T1000 (cell line): Measurements from ENCODE around the gene CD300LG.
"Not testable (repeated sequence)": the region's sequence is repeated elsewhere in the genome, so short reads cannot be mapped to it uniquely, and the experiment has no call there.

Source experiments
- DNase-seq: peaks from one replicate; lab custom pipeline; 2025; ENCODE audit warnings: mixed read lengths; lab: John Stamatoyannopoulos, UW

CD300LG gene, protein sequence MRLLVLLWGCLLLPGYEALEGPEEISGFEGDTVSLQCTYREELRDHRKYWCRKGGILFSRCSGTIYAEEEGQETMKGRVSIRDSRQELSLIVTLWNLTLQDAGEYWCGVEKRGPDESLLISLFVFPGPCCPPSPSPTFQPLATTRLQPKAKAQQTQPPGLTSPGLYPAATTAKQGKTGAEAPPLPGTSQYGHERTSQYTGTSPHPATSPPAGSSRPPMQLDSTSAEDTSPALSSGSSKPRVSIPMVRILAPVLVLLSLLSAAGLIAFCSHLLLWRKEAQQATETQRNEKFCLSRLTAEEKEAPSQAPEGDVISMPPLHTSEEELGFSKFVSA

DNA sequence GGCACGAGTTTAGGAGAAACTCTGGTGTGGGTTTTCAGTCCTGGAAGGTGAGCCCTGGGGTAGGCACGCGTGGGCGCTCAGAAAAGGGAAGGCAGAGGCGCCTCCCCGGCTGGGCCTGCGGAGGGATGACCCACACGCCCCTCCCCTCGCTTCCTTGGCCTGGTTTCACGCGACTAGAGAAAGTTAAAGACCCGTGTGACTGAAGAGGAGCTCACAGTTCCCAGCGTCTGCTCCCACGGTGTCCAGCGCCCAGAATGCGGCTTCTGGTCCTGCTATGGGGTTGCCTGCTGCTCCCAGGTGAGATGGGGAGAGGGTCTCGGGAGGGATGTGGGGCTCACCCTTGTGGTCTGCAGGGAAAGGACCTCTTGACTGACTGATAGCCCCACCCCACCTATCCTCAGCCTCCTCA is at the start of gene CD300LG:
CD300LG (plus strand) TSS at position 214 of the 409 bp plus-strand sequence; CDS start at position 255, 41 bp downstream.
- no peak for DNase-seq

DNA sequence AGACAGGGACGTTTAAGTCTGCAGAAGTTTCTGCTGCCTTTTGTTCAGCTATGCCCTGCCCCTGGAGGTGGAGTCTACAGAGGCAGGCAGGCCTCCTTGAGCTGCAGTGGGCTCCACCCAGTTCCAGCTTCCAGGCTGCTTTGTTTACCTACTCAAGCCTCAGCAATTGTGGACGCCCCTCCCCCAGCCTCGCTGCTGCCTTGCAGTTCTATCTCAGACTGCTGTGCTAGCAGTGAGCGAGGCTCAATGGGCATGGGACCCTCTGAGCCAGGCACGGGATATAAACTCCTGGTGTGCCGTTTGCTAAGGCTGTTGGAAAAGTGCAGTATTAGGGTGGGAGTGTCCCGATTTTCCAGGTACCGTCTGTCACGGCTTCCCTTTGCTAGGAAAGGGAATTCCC is 49.0 kb upstream of the CD300LG start:
- DNase-seq = not testable (repeated sequence)

DNA sequence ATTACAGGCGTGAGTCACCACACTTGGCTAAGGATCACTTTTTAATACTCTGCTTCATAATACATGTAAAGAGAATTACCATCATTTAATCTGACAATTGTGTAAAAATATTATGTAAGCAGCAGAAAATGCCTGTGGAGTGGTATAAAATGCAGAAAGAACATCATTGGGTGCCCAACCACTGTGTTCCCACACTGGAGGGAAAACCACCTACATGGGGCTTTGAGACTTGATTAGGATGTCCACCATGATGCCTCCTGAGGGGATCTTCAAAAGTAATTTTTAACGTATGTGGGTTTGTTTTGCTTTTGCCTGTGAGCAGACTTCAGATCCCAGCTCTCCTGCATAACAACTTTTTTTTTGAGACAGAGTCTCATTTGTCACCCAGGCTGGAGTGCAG is 47.9 kb upstream of the CD300LG start:
- DNase-seq = no peak

DNA sequence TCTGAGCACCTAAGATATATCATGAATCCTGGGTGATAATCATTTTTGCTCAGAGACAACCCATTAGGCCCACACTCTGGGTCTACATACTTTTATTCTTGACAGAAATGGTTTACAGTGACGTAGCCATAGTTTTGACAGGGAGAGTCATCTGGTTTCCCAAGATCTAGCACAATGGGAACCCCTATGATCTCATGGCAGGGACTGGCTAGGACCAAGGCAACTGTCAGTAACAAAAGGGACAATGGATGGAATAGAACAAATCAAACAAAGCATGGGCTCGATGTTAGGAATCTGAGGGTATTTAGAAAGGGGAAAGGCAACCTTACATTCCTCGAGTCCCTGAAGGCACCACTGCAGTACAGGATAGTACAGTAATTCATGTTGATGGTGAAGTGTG is 46.2 kb upstream of the CD300LG start:
- DNase-seq = no peak

DNA sequence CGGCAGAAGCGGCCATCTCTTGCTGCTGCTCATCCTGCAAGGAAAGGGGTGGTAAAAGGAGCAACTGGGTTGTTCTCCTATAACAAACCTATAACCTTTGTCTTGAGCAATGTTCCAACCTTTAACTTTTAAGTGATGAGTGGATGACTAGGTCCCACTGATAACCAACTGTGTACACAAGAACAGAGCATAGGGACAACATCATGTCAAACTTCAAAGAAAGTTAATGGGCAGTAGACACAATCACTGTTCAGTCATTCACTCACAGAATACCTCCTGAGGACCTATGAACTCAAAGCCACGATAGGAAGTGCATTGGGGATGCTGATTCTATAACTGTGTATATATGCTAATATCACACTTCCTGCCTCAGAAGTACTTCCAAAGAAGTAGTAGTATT is 45.1 kb upstream of the CD300LG start:
- DNase-seq = no peak

DNA sequence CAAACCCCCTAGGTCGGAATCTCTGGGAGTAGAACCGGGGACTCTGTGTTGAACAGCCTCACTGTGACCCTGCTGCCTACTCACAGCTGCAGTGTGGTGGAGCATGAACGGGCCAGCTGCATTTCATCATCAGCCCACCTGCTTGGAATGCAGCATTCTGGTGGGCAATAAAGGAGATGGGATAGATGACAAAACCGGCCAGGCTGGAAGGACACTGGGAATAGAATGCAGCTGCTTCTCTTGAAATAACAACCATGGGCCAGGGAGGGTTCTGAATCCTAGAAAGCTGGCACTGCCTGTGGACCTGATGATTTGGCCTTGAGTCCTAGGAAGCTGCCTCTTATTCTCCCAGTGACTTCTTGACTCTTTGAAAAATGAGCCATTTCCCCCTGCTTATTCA is 43.2 kb upstream of the CD300LG start:
- no peak for DNase-seq

DNA sequence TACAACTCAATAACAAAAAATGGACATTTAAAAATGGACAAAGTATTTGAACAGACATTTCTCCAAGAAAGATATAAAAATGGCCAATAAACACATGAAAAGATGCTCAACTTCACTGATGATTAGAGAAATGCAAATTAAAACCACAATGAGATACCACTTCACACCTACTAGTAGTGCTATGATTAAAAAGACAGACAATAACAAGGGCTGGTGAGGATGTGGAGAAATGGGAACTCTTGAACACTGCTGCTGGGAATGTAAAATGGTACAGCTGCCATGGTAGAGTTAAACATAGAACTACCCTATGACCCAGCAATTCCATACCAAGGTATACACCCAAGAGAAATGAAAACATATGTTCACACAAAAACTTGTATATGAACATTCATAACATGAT is 41.9 kb upstream of the CD300LG start:
- no peak for DNase-seq

DNA sequence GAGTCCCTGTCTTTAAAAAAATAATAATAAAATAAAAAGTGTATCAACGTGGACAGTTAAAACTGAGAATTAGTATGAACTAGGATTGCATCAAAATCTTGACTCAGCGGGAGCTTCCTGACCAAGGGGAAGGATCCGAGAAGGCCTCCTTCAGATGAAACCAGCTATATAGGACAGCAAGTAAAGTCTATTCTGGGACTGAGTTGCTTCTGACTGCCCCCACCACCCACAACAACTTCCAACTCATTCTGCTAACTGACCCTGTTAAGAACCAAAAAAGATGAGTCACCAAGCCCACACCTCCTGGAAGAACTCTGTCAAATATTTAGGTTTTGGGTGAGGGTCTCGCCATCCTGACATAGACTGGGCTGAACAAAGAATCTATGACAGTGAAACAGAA is 38.9 kb upstream of the CD300LG start:
- DNase-seq = no peak

DNA sequence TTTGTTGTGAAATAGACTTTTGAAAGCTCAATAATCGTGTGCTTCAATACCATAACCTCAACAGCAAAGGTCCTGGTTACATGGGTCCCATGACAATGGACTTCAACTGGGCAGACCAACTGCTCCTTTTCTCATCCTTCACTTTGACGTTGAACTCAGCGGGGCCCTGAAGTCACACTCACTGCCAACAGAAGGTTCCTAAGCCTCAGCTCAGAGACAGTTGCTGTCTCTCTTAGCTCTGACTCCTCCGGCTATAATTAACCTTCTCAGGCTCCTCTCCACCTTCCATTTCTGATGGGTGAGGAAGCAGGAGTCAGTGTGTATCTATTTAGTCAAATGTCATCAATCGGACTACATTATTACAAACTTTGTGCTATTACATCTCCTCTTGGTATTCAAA is 37.9 kb upstream of the CD300LG start:
- no peak for DNase-seq

DNA sequence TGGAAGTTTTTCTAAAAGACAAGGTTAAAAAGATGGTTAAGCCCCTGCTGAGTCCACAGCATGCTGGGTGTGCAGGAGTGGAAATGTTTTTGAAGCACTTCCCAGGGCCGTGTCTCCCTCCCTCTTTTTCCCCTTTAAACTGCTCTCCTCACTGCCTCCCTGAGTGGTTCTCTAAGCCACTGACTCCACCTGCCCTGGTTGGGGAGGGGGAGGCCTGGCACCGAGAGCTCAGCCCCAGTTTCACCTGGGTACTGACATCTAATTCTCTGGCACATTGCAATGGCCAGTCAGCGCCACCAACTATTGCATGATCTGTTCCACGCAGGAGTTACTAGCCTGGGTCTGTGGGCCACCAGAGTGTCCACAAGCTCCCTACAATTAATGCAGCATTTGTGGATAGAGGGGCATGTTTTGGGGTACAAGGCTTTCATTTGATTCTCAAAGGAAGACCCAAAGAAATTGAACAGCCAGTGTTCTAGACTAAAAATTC is 36.7 kb upstream of the CD300LG start:
- DNase-seq = no peak

DNA sequence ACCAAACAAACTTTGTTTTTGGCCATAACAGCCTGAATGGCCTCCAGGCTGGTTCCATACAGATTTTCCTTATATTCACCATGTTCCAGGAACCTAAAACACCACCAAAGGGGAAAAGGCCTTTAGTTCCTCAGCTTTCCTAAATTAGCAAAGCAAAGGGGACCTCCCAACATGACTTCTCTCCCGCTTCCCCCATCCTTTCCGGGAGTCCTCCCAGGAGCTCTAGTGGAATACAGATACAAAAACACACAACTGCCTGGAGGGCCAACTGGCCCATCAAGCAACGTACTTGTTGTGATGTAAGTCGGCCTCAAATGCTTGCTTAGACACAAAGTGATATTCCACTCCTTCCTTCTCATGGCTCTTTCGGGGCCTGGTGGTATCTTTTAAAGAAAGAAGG is 36.2 kb upstream of the CD300LG start:
- DNase-seq = no peak

DNA sequence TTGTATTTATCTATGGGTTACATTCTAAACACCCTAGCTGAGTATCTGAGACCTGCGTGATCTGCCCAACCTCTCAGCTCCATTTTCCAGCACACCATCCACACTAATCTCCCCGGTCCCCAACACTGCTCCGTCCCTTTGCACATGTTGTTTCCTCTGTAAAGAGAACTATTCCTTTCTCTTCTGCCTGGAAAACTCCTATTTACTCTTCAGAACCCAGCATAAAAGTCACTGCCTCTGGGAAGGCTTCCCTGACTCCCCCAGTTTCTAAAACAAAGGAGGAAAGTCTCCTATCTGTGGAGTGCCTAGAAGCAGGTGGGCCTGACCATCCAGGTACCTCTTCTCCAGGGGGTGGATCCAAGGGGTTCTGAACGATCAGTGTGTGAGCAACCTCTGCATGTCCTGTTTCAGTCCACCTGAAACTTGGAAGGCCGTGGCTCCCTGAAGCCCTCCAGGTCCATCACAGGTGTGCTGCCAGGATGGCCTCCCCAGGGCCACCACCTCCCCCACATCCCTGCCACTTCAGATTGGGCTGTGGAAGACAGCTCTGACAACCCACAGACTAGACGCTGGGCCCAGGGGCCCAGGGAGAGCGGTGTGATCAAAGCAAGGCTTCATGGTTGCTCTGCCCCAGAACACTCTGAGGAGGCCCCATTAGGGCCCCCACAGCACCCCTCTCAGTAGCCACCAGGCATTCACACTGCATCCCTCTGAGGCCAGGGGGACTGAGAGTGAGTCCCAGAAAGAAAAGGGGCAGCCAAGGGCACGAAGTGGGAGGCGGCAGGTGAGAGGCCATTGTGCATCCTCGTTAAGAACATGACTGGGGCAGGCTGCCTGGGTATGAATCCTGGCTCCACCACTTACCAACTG is 34.3 kb upstream of the CD300LG start:
- no peak for DNase-seq

DNA sequence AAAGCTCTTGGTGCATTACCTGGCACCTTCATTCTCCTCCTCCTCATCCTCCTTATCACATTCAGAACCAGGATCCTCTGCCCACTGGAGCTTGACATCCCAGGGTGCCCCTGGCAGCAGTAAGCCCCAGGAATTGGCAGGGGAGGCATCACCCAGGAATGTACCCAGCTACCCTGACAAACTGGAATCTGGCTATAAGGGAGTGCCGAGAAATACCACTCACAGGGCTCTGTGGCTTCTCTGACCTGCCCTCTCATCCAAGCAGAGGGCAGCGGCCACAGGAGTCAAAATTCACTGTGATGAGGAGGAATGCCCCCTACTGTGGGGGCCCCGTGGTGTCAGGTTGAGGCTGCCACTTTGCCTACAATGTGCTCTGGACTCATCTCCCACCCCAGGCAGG is 33.6 kb upstream of the CD300LG start:
- DNase-seq = no peak

DNA sequence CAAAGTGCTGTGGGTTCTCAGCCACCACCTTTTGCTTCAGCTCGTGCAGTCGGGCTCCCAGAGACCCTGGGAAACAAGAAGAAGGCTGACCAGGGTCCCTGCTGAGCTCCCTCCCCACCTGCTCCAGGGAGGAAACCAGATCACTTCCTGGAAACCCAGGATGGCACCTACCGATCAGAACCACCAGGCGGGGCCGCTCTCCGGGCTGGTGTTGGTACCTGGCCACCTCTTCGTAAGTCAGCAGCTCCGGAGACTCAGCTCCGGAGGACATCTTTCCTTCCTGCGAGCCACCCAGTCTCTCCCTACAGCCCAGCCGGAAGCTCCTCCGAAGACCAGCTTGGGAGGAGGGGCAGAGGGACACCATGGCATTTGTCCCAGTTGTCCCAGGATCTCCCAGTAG is 33.0 kb upstream of the CD300LG start:
- no peak for DNase-seq

DNA sequence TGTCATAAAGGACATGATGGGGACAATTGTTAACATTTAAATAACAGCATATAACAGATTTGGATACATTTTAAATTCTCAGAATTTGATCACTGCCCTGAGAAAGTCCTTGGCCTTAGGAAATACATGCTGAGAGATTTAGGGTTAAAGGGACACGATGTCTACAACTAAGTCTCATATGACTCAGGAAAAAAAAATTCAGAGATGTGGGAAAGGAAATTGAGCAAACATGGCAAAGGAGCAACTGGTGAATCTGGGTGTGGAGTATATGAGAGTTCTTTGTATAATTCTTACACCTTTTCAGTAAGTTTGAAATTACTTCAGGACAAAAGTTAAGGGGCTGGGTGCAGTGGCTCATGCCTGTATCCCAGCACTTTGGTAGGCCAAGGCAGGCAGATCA is 32.3 kb upstream of the CD300LG start:
- no peak for DNase-seq

DNA sequence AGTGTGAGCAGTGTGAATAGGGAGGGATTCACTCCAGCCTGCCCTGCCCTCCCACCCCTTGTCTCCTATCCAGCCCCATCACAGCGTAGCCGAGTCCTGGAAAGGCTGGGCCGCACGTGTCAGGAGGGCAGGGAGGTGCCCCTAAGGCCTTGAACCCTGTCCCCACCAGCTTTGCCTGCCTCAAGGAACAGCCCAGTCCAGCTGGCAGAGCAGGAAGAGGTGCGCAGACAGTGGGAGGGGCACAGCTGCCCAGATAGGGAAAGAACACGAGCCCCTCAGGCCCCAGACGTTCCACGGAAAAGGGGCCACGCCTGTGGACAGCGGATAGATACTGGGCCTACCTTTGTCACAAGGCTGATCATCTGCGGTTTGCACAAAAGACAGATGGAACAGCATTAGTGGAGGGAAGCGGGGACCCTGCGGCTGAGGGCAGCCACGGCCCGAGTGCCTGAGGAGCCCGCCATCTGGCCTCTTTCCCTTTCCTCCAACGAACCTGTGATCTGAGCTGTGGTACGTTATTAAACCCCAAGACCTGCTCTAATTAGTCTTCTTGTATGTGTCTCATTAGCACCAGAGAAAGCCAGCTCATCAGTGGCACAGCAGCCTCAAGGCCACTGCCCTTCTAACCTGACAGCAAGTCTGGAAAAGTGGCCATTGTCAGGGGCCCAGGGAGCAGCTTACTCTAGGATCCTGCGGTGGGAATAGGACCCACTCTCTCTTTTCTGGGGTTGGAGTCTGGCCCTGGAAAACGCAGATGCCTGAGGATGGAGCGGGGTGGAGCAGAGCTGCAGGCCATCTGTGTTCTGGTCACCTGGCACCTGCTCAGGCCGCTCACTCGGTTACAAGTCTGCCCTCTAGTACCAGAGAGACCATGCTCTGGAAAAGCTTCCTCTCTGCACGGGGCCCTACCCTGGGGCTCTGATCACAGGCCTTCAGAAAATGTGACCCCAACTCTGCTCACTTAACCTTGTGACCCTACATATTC is 30.3 kb upstream of the CD300LG start:
- DNase-seq = no peak

DNA sequence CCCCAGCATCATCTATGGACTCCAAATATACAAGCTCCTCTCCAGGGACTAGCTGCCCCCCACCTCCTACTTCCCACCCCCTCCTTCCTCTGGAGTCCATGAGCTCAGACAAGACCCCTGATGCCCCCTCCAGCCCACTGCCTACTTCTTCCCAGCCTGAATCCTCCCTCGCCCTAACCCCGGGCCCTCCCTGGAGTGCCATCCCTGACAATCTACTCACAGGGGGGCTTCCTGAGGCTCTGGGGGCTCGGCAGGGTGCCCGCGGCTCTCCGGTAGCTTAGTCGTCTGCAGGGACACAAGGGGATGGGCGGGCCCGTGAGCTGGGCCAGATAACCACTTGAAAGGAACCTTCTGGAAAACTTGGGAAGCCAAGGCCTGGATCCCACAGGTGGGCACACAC is 29.1 kb upstream of the CD300LG start:
- no peak for DNase-seq

DNA sequence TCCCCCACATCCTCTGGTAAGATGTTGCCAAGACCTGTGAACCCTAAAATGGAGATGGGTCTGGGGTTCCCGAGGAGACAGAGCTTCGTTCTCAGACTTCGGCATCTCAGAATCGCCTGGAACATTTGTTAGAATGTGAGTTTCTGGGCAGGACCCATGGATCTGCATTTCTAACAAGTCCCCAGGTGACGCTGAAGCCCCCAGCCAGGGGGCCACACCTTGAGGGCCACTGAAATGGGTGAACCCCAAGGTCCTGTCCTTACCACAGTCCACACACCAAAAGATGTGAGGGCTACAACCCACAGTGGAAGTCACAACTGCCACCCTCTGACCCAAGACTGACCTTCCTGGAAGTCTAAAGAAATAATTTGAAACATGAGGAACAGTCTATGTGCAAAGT is 28.0 kb upstream of the CD300LG start:
- DNase-seq = no peak

DNA sequence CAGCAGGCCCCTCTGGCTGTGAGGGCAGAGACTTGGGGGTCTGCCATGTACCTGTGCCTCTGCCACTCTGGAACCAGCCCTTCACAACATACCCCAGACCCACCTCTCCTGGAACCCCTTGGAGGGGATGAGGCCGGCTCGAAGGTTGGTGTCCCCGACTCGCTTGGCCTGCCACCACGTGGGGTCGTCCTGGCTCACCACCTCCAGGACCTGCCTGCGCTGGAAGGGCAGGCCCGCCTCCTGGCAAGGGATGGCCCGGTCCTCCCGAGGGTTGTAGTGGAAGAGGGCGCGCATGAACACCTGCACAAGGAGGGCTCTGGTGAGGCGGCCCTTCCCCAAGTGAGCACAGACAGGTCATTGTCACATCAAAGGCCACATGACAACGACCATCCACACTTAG is 26.2 kb upstream of the CD300LG start:
- no peak for DNase-seq

DNA sequence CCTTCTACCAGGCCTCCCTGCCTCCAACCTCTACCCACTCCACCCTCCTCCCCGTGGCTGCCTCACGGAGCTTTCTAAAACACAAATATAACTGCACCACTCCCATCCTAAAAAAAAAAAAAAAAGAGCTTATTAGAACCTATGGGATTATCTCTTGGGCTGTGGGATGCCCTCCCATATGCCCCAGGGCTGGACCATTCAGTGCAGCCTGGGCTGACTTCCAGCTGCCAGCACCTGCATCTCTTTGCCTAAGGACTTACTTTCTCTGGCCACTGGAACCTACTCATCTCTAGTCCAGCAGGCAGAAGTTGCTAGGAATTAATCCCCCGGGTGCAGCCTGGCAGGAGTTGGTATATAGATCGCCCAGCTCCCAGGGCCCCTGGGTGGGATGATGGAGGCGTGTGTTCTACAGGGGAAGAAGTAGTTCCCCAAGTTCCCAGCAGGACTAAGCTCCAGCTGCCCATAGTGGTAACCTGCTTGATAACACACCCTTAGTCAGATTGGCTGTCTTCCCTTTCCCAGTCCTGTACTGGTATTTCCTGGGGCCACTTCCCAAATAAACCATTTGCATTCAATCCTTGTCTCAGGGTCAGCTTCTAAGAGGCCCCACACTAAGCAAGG is 24.3 kb upstream of the CD300LG start:
- DNase-seq = no peak

DNA sequence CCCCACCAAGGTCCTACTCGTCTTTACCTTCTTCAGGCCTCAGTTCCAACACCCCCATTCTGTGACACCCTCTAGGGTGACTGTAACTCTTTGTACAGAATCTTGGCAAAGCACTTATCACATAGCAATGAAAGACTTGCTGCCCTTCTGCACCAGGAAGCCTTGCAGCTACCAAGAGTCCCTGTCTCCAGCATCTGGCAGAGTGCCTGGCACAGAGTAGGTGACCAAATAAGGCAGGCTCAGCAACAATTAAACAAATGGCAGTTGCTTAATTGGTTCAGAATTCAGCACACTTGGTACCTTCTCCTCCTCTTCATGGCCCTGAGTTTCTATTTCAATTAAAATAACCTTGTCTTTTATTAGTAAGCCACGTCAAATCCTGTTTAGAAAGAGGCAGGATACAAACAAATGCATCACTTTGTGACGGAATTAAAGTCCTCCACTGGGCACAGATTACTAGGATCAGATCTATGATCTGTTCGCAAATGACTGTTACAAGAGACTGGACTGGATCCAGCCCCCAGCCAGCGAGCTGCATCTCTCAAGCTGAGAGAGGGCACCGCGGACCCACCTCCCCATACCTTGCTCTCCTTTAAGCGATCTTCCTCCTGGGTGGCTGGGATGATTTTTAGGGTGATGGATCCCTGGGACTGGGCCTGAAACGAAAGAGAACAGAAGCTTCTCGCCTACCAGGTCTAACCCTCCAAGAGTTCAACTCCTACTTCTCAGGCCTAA is 23.5 kb upstream of the CD300LG start:
- no peak for DNase-seq
